Stimulated activated naive B cell treated with anti-CD40 and anti-IgM and Interleukin-4, amounts not matched to agents 10 μg/mL and 1 μg/mL and 100 μg/mL, for 72 hours (primary cell): ENCODE results near the gene ARHGAP10.

Source experiments
- ATAC-seq, 2 donors: fragments of 150-1000 bp; cut with Tn5 transposase; replicated peaks; 2 replicates each; pipeline ENCODE4 v1.10.0; 2021; ENCODE audit warnings: moderate library complexity in 1 of 2
- DNase-seq: peaks from one replicate; pipeline ENCODE4 v3.0.0; 2021
- H3K27ac Mint-ChIP-seq: one replicate; pipeline ENCODE4 v1.8.0; 2022; ENCODE audit warnings: mild to moderate bottlenecking, mixed read lengths
- H3K27me3 Mint-ChIP-seq, 2 donors: one replicate each; pipeline ENCODE4 v1.8.0; 2022; ENCODE audit warnings: mixed read lengths in 2 of 2
- H3K36me3 Mint-ChIP-seq, 2 donors: one replicate each; pipeline ENCODE4 v1.8.0; 2022; ENCODE audit warnings: mixed read lengths in 2 of 2, mild to moderate bottlenecking in 1 of 2
- H3K4me1 Mint-ChIP-seq, 2 donors: one replicate each; pipeline ENCODE4 v1.8.0; 2022; ENCODE audit warnings: mixed read lengths in 2 of 2, mild to moderate bottlenecking in 1 of 2
- H3K4me3 Mint-ChIP-seq, 2 donors: one replicate each; pipeline ENCODE4 v1.8.0; 2022; ENCODE audit warnings: mild to moderate bottlenecking in 2 of 2, mixed read lengths in 2 of 2, moderate library complexity in 1 of 2
- H3K9me3 Mint-ChIP-seq, 2 donors: one replicate each; pipeline ENCODE4 v1.8.0; 2022; ENCODE audit warnings: mixed read lengths in 2 of 2, mild to moderate bottlenecking in 1 of 2

ARHGAP10 gene

DNA sequence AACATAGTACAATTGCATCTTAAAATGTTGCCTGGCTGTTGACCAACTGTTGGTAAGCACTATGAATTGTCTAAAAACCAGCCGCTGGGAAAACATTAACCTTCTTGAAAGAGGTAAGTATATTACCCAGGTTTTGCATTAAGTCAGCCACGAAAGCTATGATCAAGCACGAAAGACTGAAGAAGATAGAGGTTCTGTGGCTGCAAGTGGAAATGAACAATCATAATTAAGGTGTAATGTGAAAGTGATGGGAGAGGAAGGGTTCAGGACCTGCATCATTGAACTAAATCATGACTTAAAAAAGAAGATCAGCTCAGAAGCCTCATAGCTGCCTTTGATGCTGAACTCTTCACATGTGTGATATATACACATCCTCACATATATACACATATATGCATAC, 369.3 kb downstream of the ARHGAP10 start:
- DNase-seq (no peak), ATAC-seq (no peak)
- no peak overlapping the region for H3K4me3 Mint-ChIP-seq
- H3K9me3 Mint-ChIP-seq: peaks cover 0 to 2% of the 10 kb centered on the region in 2 donors
- no peaks in the 10 kb centered on the region for H3K4me1 Mint-ChIP-seq
- peaks cover 9 to 31% of the 10 kb centered on the region in 2 donors for H3K36me3 Mint-ChIP-seq
- H3K27me3 Mint-ChIP-seq: no peaks in the 10 kb centered on the region
- H3K27ac Mint-ChIP-seq: no peak overlapping the region

DNA sequence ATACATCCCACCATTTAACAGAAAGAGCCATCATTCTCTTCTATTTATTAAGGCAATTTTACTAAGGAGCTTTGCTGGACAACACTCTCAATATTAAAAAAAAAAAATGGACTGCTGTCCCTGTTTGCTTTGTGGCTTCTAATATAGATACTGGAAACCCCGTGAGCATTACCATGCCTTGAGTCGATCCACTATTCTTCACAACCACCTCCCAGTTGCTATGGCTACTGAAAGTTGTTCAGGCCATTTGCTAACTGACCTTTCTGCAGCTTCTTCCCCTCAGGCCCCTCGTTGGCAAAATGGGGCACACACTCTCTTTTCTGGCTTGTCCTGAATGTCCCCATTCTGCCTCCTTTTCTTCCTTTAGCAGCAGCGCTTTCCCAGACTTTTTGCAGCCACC, 369.9 kb downstream of the ARHGAP10 start:
- no peak for ATAC-seq
- Mint-ChIP-seq H3K4me1 (no peaks in the 10 kb centered on the region), H3K27ac (no peak overlapping the region), H3K9me3 (peaks cover 0 to 2% of the 10 kb centered on the region in 2 donors), H3K27me3 (no peaks in the 10 kb centered on the region), H3K4me3 (no peak overlapping the region), H3K36me3 (peaks cover 10 to 35% of the 10 kb centered on the region in 2 donors)
- no peak for DNase-seq

DNA sequence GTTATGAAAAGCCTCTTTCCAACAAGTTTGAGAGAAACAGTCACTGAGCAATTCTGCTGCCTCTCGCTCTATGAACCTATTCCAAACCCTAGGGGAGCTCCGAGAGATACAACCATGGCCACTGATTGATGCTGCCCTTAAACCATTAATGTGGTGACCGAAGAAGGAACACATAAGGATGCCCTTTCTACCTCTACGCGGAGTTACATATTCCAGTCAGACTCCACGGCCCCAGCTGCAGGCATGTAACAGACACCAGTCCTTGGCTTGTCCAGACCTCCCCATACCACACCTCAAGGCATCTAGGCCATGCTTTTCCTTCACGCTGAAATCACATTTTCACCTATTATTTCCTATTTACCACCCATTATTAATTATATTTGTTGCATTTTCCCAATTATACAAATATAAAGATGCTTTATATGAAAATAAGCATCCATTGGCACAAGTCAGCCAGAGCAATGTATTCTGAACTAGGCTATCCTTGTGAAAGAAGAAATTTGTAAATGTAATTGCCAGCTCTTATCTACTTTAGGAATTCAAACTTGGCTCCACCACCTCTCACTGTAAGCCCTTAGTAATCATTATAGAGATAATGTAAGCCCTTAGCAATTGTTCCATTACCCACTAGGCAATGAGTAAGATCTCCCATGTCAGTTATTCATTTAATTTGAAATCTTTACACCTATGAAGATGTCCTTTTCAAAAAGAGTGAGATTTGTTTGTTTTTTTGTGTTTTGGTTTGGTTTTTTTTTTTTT, 371.9 kb downstream of the ARHGAP10 start:
- H3K4me1 Mint-ChIP-seq: peaks cover 0 to 2% of the 10 kb centered on the region in 2 donors

DNA sequence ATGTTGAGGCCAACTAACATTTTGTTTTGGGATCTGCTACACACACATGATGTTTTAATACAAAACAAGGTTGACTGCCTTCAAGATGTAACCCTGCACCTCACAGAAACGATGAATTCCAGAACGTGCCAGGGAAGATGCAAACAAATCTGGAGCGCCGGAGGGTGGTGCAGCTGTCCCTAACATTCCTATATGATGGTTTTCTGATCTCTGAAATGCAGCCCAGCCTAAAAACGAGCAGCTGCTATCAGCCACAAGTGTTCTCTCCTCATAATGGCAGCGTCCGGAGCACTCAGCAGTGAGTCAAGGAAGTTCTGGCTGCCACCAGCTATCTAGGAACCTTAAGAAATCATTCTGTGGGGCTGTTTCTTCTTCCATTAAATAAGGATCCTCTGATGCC, 376.9 kb downstream of the ARHGAP10 start:
- Mint-ChIP-seq H3K36me3 (peaks cover 25 to 51% of the 10 kb centered on the region in 2 donors), H3K4me1 (peaks cover 0 to 2% of the 10 kb centered on the region in 2 donors), H3K27ac (no peak overlapping the region), H3K9me3 (peaks cover 0 to 6% of the 10 kb centered on the region in 2 donors), H3K4me3 (no peak overlapping the region), H3K27me3 (no peaks in the 10 kb centered on the region)
- DNase-seq (no peak), ATAC-seq (no peak)

More for the DNA sequence above, 371.9 kb downstream of the ARHGAP10 start:
- H3K9me3 Mint-ChIP-seq: peaks cover 0 to 6% of the 10 kb centered on the region in 2 donors
- H3K27ac Mint-ChIP-seq: no peak overlapping the region
- DNase-seq: no peak
- H3K27me3 Mint-ChIP-seq: no peaks in the 10 kb centered on the region
- peaks cover 23 to 46% of the 10 kb centered on the region in 2 donors for H3K36me3 Mint-ChIP-seq
- no peak for ATAC-seq
- no peak overlapping the region for H3K4me3 Mint-ChIP-seq

DNA sequence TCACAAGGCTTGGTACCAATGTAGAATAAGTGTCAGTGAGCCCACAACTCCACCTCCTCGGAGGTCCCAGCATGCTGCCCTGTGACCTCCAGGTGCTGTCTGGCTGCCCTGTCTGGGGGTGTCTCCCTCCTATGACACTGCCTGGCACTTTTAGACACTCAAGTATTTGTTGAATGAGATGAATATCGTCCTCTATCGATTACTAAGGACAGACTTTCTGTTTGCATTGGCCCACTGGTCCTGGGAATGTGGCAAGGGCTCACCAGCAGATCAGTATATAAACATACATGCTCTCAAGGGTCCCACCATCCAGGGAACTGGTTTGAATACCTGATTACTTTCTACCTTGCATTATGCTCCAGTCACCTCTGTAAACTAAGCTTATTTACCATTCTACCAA, 377.3 kb downstream of the ARHGAP10 start:
- DNase-seq (no peak), ATAC-seq (no peak)
- Mint-ChIP-seq H3K27ac (no peak overlapping the region), H3K9me3 (peaks cover 0 to 6% of the 10 kb centered on the region in 2 donors), H3K27me3 (no peaks in the 10 kb centered on the region), H3K36me3 (peaks cover 27 to 56% of the 10 kb centered on the region in 2 donors), H3K4me3 (no peak overlapping the region), H3K4me1 (peaks cover 0 to 2% of the 10 kb centered on the region in 2 donors)

DNA sequence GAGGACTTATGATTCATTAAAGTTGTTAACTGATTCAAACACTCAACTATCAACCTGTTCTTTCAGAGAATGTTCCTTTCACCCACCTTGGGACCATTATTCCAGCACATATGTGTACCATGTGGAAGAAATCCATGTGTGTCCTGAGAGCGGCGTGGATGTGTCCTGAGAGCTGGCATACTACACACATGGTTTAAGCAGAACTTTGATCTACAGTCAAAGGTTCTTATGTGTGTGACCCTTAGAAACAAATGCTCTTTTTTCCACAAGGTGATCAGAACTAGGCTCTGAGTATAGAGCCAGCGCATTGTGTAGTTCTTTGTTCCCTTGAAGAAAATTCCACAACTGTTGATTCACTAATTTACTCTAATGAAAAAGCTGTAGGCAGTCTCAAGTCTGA, 378.3 kb downstream of the ARHGAP10 start:
- Mint-ChIP-seq H3K36me3 (peaks cover 29 to 57% of the 10 kb centered on the region in 2 donors), H3K27me3 (no peaks in the 10 kb centered on the region), H3K9me3 (peaks cover 0 to 6% of the 10 kb centered on the region in 2 donors), H3K4me1 (peaks cover 0 to 2% of the 10 kb centered on the region in 2 donors), H3K4me3 (no peak overlapping the region), H3K27ac (no peak overlapping the region)
- DNase-seq: no peak
- ATAC-seq: no peak

DNA sequence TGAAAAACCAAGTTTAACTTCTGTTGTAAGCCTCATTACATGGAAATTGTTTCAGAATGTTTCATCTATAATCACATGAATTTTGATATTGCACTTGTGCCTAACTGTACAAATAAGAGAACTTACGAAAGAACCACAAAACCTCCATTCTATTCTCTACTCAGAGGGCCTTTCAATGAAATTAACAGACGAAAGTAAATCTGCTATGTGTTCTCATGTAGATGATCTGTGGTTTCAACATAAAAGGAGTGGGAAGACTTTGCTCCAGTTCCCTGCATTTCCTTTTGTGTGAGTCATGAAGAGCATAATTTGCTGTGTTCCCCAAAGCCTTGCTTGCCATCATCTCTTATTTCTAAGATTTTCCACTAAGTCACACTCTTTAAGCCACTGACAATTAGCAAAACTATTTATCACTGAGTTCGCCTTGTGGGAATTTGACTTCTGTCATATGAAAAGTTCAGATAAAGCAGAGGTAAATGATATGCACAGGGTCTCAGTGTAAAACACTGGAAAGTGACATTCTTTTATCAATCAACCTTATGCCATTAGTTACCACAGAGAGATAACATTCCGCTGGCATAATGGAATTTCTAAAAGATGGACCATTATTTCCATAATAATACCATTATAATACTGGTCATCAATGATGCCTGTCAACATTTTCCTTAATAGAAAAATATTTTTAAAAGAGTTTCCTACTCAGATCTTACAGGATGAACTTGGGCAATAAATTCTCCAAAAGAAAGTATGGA, 380.5 kb downstream of the ARHGAP10 start:
- ATAC-seq: no peak
- Mint-ChIP-seq H3K4me1 (peaks cover 0 to 2% of the 10 kb centered on the region in 2 donors), H3K9me3 (peaks cover 0 to 3% of the 10 kb centered on the region in 2 donors), H3K4me3 (no peak overlapping the region), H3K27ac (no peak overlapping the region), H3K27me3 (no peaks in the 10 kb centered on the region), H3K36me3 (peaks cover 23 to 39% of the 10 kb centered on the region in 2 donors)
- DNase-seq: no peak

DNA sequence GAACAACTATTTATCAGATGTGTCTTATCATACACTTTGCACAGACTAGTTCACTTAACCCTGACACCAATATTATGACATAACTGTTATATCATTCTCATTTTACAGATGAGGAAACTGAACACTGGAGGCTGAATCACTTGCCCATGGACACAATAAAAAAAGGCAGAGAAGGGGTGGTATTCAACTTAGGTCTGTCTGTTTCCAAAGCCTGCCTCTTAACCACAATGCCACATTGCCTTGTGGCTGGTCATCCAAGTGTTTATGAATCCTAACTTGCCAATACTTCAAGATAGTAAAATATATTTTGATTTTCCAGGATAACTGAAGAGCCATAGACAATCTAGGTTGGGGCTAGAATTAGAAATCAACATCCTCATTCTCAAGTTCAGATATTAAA, 382.5 kb downstream of the ARHGAP10 start:
- ATAC-seq (no peak), DNase-seq (no peak)
- Mint-ChIP-seq H3K4me1 (no peaks in the 10 kb centered on the region), H3K27ac (no peak overlapping the region), H3K9me3 (no peaks in the 10 kb centered on the region), H3K36me3 (peaks cover 27 to 41% of the 10 kb centered on the region in 2 donors), H3K27me3 (no peaks in the 10 kb centered on the region), H3K4me3 (no peak overlapping the region)

DNA sequence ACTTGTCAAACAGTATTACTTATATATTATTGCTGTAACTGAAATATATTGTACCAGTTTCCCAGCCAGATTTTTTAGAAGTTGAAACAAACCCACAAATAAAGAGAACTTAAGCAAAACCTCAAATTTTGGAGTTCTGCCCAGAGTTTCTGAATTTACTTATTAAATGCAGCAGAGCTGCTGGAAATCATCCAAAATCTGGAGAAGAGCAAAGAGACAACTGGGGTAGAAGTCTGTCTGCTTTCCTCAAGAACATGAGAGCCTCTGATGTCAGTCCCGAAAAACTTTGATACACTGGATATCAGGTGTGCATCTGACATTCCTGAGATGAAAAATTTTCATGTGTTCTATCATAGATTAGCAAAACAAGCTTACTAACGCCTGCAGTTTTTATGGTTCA, 384.4 kb downstream of the ARHGAP10 start:
- Mint-ChIP-seq H3K27ac (no peak overlapping the region), H3K9me3 (no peaks in the 10 kb centered on the region), H3K4me1 (no peaks in the 10 kb centered on the region), H3K4me3 (no peak overlapping the region), H3K27me3 (no peaks in the 10 kb centered on the region), H3K36me3 (peaks cover 31 to 39% of the 10 kb centered on the region in 2 donors)
- ATAC-seq (no peak), DNase-seq (no peak)

DNA sequence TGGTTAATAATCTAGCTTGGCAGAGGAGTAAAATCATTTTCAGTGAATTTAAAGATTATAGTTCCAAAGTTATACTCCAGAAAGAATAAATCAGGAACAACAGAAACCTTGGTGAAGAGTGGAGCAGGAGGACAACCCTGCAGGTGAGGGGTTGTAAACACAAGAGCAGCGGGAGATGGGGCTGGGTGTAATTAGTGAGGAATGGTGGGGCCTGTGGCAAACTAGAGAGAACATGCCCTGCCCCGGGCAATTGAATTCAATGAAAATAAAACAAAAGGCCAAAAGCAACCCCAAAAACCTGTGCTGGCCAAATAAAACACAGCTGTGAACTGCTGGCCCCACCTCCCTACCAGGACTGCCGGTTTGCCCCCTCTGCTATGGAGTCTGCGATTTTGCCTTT, 385.1 kb downstream of the ARHGAP10 start:
- ATAC-seq: no peak
- Mint-ChIP-seq H3K27ac (no peak overlapping the region), H3K36me3 (peaks cover 27 to 34% of the 10 kb centered on the region in 2 donors), H3K4me3 (no peak overlapping the region), H3K4me1 (no peaks in the 10 kb centered on the region), H3K27me3 (no peaks in the 10 kb centered on the region), H3K9me3 (peaks cover 0 to under 1% of the 10 kb centered on the region in 2 donors)
- DNase-seq: no peak

DNA sequence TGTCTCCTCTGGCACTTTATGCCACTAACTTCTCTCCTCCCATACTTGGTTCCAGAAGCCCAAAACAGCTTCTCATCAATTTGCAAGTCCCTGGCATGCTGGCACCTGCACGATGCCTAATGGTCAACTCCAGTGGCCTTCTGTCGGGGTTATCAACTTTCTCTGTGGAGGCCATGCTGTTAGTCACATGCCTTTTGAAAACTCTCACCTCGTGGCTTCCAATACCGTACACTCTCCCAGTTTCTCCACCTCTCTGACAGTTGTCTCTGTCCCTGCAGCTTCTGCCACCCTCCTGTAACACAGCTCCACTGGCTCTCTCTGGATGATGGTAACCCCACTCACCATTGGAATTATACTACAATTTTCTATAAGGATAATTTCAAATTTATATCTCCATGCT, 386.3 kb downstream of the ARHGAP10 start:
- ATAC-seq (no peak), DNase-seq (no peak)
- no peak overlapping the region for H3K4me3 Mint-ChIP-seq
- H3K9me3 Mint-ChIP-seq: peaks cover 7 to 9% of the 10 kb centered on the region in 2 donors
- H3K27me3 Mint-ChIP-seq: no peaks in the 10 kb centered on the region
- H3K36me3 Mint-ChIP-seq: peaks cover 30 to 42% of the 10 kb centered on the region in 2 donors
- H3K4me1 Mint-ChIP-seq: no peaks in the 10 kb centered on the region
- H3K27ac Mint-ChIP-seq: no peak overlapping the region

DNA sequence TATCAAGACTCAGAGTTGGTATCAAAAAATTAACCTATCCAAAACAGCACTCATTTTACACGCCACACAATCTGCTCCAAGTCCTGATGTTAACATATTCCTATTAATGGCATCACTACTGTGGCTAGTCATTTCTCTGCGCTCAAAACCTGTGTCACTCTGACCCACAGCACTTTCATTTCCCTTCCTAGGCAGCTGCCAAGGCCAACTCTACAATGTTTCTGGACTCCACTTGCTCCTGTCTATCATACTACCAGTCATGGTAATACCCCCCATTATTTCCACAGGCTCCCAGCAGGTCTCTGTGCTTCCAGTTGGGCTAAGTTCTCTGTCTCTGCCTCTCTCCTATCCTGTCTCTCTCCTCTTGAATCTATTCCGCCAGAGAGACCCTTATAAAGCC, 386.7 kb downstream of the ARHGAP10 start:
- peaks cover 35 to 44% of the 10 kb centered on the region in 2 donors for H3K36me3 Mint-ChIP-seq
- peaks cover 11 to 13% of the 10 kb centered on the region in 2 donors for H3K9me3 Mint-ChIP-seq
- DNase-seq (no peak), ATAC-seq (no peak)
- no peak overlapping the region for H3K27ac Mint-ChIP-seq
- H3K4me1 Mint-ChIP-seq: no peaks in the 10 kb centered on the region
- no peak overlapping the region for H3K4me3 Mint-ChIP-seq
- no peaks in the 10 kb centered on the region for H3K27me3 Mint-ChIP-seq

DNA sequence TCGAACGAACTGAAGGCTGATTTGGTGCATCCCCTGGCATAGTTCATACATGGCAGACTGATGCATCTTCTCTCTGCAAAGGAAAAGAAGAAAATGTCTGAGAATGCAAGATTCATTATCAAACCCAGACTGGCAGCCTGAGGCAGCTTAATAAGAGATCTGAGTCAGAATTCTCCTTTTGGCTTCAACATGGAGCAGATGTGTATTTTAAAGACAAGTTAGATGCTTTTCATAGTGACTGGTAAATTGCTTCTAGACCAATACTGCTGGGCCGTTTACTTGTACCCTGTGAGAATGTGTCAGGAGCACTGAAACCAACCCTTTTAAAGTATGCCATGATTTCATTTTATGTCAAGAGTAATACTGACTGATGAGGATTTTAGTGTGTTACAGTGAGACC, 388.3 kb downstream of the ARHGAP10 start:
- Mint-ChIP-seq H3K4me3 (no peak overlapping the region), H3K27ac (no peak overlapping the region), H3K4me1 (no peaks in the 10 kb centered on the region), H3K9me3 (peaks cover 16 to 20% of the 10 kb centered on the region in 2 donors), H3K27me3 (no peaks in the 10 kb centered on the region), H3K36me3 (peaks cover 35 to 43% of the 10 kb centered on the region in 2 donors)
- ATAC-seq (no peak), DNase-seq (no peak)
